Peyer's patch (tissue), 4 donors: Measurements from ENCODE around the gene ZNF155. TPM values are rescaled to one million over a fixed set of nuclear protein-coding genes. Genes with fewer than 3 reads are reported as not detected.

ENCODE experiments used
- DNase-seq, 3 donors: peaks; one replicate each; pipeline ENCODE4 v3.0.0-alpha.2; 2017 to 2019
- H3K27ac ChIP-seq, 4 donors: fragments of 200-600 bp; sonication (generic); one replicate each; pipeline ENCODE4 v1.5.1; 2016 to 2019
- H3K27me3 ChIP-seq, 2 donors: fragments of 200-600 bp; sonication (generic); one replicate each; pipeline ENCODE4 v1.5.1; 2019
- H3K36me3 ChIP-seq, 3 donors: fragments of 200-600 bp; sonication (generic); one replicate each; pipeline ENCODE4 v1.5.1; 2016 to 2019
- H3K4me1 ChIP-seq, 4 donors: fragments of 200-600 bp; sonication (generic); one replicate each; pipeline ENCODE4 v1.5.1; 2016 to 2019
- H3K4me3 ChIP-seq, 4 donors: fragments of 200-600 bp; sonication (generic); 1 replicate in 3 of 4; 2 replicates in 1 of 4; pipeline ENCODE4 v1.5.1; 2016 to 2019; ENCODE audit warnings: mild to moderate bottlenecking in 1 of 4
- H3K9me3 ChIP-seq, 4 donors: fragments of 200-600 bp; sonication (generic); one replicate each; pipeline ENCODE4 v1.5.1; 2016 to 2019; ENCODE audit warnings: mild to moderate bottlenecking in 1 of 4
- CTCF ChIP-seq, 6 experiments: fragments of 450-650 bp in 4 of 6; fragments of 200-600 bp in 2 of 6; sonication (generic) in 1 of 6; IDR thresholded peaks; one replicate each; pipeline ENCODE4 v1.5.1; 2017 to 2019; ENCODE audit warnings: antibody characterized with exemption in 6 of 6, mild to moderate bottlenecking in 3 of 6, moderate library complexity in 1 of 6
- POLR2A ChIP-seq, 2 donors: fragments of 450-650 bp; IDR thresholded peaks; one replicate each; pipeline ENCODE4 v1.5.1; 2017; ENCODE audit warnings: antibody characterized with exemption in 2 of 2, mild to moderate bottlenecking in 2 of 2, moderate library complexity in 2 of 2
- small RNA-seq, 2 donors: library from RNA; depleted of rRNA; stranded (forward); fragments of <200 nt; gene quantifications; one replicate each; pipeline ENCODE3, GENCODE V24; 2016
- total RNA-seq, 4 donors: library from RNA; depleted of rRNA; stranded (reverse); fragments of >200 nt; gene quantifications; one replicate each; pipeline ENCODE4 v1.1.0, GENCODE V29; 2016

Gene ZNF155
- total RNA-seq, 4 donors from 2014 or later = 2.5 to 10.9 (median 6.2) TPM

GRCh38 chr19:44026622-44027021, 42.6 kb downstream of the ZNF155 start:
- H3K4me1 ChIP-seq = peaks cover 0 to 7% (median 0%) of the 10 kb centered on the region in 4 donors
- H3K9me3 ChIP-seq = peaks cover 0 to 40% (median 6%) of the 10 kb centered on the region in 4 donors
- no peaks in the 10 kb centered on the region for H3K27me3 ChIP-seq
- no peak for DNase-seq
- H3K4me3 ChIP-seq = no peak overlapping the region
- H3K36me3 ChIP-seq = peaks cover 0 to 51% (median 0%) of the 10 kb centered on the region in 3 donors
- no peak overlapping the region for H3K27ac ChIP-seq
- TF ChIP-seq POLR2A (IDR thresholded peaks at IDR 0.05) (no peak), CTCF (IDR thresholded peaks at IDR 0.05) (no peak)

- TF ChIP-seq POLR2A (IDR thresholded peaks at IDR 0.05) (no peak), CTCF (IDR thresholded peaks at IDR 0.05) (no peak)
- Histone ChIP-seq H3K27me3 (no peaks in the 10 kb centered on the region), H3K4me3 (no peak overlapping the region), H3K9me3 (peaks cover 0 to 72% (median 22%) of the 10 kb centered on the region in 4 donors), H3K27ac (no peak overlapping the region), H3K4me1 (no peaks in the 10 kb centered on the region), H3K36me3 (peaks cover 0 to 62% (median 0%) of the 10 kb centered on the region in 3 donors)
- DNase-seq = no peak
These were observed 48.1 kb downstream of the ZNF155 start for GRCh38 chr19:44032001-44032610.

DNA sequence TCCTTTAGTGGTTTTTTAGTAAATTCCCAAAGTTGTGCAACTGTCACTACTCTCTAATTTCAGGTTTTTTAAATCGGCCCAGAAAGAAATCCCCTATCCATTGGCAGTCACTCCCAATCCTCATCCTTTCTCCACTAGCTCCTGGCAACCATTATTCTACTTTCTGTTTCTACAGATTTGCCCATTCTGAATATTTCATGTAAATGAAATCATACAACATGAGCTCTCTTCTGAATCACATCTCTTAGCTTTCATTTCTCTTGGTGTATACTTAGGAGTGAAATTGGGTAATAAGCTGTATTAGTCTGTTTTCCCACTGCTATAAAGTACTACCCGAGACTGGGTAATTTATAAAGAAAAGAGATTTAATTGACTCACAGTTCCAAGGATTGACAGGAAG, 58.2 kb downstream of the ZNF155 start:
- Histone ChIP-seq H3K27me3 (no peaks in the 10 kb centered on the region), H3K4me1 (no peaks in the 10 kb centered on the region), H3K9me3 (peaks cover 0 to 10% (median 0%) of the 10 kb centered on the region in 4 donors), H3K36me3 (no peaks in the 10 kb centered on the region), H3K27ac (no peak overlapping the region), H3K4me3 (no peak overlapping the region)
- TF ChIP-seq CTCF (IDR thresholded peaks at IDR 0.05) = no peak
- no peak for TF ChIP-seq POLR2A (IDR thresholded peaks at IDR 0.05)
- DNase-seq = no peak

Small RNA genes within 50 kb of the gene (small RNA-seq; reads per million reads assigned to genes)
- gene AC006213.5 = 0 reads per million in 2 donors

Other genes with a start within 250 kb of the ZNF155 start
- gene SMG9, start 229.2 kb upstream of the ZNF155 start, total RNA-seq = 10 to 100 TPM; 25.0 to 56.1 (median 40.8) TPM
- 10 to 100 TPM in 3 of 4 donors, 1 to 10 TPM in 1; 5.1 to 54.5 (median 33.1) TPM for gene KCNN4, start 203.2 kb upstream of the ZNF155 start, total RNA-seq
- 1 to 10 TPM in 1 of 4 donors, under 1 TPM in 1, not detected in 2; 0.27 to 1.7 TPM for gene LYPD5, start 181.7 kb upstream of the ZNF155 start, total RNA-seq
- 10 to 100 TPM in 2 of 4 donors, 1 to 10 TPM in 2; 5.4 to 22.1 (median 11.8) TPM for gene ZNF283, start 156.9 kb upstream of the ZNF155 start, total RNA-seq
- gene ZNF404, start 100.2 kb upstream of the ZNF155 start, total RNA-seq = 1 to 10 TPM in 2 of 4 donors, under 1 TPM in 1, not detected in 1; 0.66 to 2.8 (median 1.2) TPM
- 10 to 100 TPM in 3 of 4 donors, 1 to 10 TPM in 1; 6.9 to 18.2 (median 14.9) TPM for gene ZNF45, start 48.9 kb upstream of the ZNF155 start, total RNA-seq
- 1 to 10 TPM; 3.2 to 5.9 (median 5.0) TPM for gene ZNF221, start 33.0 kb upstream of the ZNF155 start, total RNA-seq
- 10 to 100 TPM in 1 of 4 donors, 1 to 10 TPM in 3; 3.3 to 11.2 (median 4.0) TPM for gene ZNF230, start 18.8 kb downstream of the ZNF155 start, total RNA-seq
- gene ZNF222, start 41.2 kb downstream of the ZNF155 start, total RNA-seq = 10 to 100 TPM in 1 of 4 donors, 1 to 10 TPM in 2, not detected in 1; 3.0 to 10.7 (median 3.5) TPM
- gene ZNF223, start 67.8 kb downstream of the ZNF155 start, total RNA-seq = 10 to 100 TPM in 1 of 4 donors, 1 to 10 TPM in 3; 5.8 to 23.0 (median 8.1) TPM
- 1 to 10 TPM; 1.6 to 2.9 (median 2.6) TPM for gene ZNF284, start 88.0 kb downstream of the ZNF155 start, total RNA-seq
- gene ZNF224, start 110.2 kb downstream of the ZNF155 start, total RNA-seq = 10 to 100 TPM; 29.8 to 60.5 (median 48.5) TPM
- gene ZNF225, start 129.2 kb downstream of the ZNF155 start, total RNA-seq = 10 to 100 TPM in 1 of 4 donors, 1 to 10 TPM in 3; 3.3 to 14.0 (median 5.1) TPM
- 10 to 100 TPM in 2 of 4 donors, 1 to 10 TPM in 2; 4.2 to 14.9 (median 10.3) TPM for gene ZNF234, start 157.4 kb downstream of the ZNF155 start, total RNA-seq
- 10 to 100 TPM; 21.3 to 25.6 (median 23.2) TPM for gene ZNF226, start 180.9 kb downstream of the ZNF155 start, total RNA-seq
- 10 to 100 TPM in 3 of 4 donors, 1 to 10 TPM in 1; 9.9 to 18.2 (median 14.2) TPM for gene ZNF227, start 228.3 kb downstream of the ZNF155 start, total RNA-seq